Karpas-422 (cell line): ENCODE data around the gene FAM227B. TPM values are rescaled to one million over a fixed set of nuclear protein-coding genes. Genes with fewer than 3 reads are reported as not detected.
"Not testable (repeated sequence)": the region's sequence is repeated elsewhere in the genome, so short reads cannot be mapped to it uniquely, and the experiment has no call there.

Experiments
- DNase-seq: peaks from one replicate; pipeline ENCODE4 v3.0.0-alpha.2; 2015
- H2AFZ ChIP-seq: fragments of 200-600 bp; sonication (generic); 2 replicates; pipeline ENCODE4 v1.6.1; 2014; ENCODE audit warnings: antibody characterized with exemption, low read length, mixed read lengths
- H3K27ac ChIP-seq: fragments of 200-600 bp; sonication (generic); 2 replicates; pipeline ENCODE4 v1.5.1; 2014; ENCODE audit warnings: mild to moderate bottlenecking, low read length, moderate library complexity
- H3K27me3 ChIP-seq: fragments of 200-600 bp; sonication (generic); 2 replicates; pipeline ENCODE4 v1.6.1; 2014; ENCODE audit warnings: low read length, mixed read lengths
- H3K36me3 ChIP-seq: fragments of 200-600 bp; sonication (generic); 2 replicates; pipeline ENCODE4 v1.6.1; 2014; ENCODE audit warnings: low read length, mixed read lengths; ENCODE audit not compliant: insufficient read depth
- H3K4me1 ChIP-seq: fragments of 200-600 bp; sonication (generic); 2 replicates; pipeline ENCODE4 v1.6.1; 2014; ENCODE audit warnings: mild to moderate bottlenecking, low read length, mixed read lengths
- H3K4me2 ChIP-seq: fragments of 200-600 bp; sonication (generic); 2 replicates; pipeline ENCODE4 v1.6.1; 2014; ENCODE audit warnings: low read length, low read depth, mild to moderate bottlenecking; ENCODE audit not compliant: poor library complexity, severe bottlenecking
- H3K4me3 ChIP-seq: fragments of 200-600 bp; sonication (generic); 2 replicates; pipeline ENCODE4 v1.5.1; 2014; ENCODE audit warnings: mild to moderate bottlenecking, antibody characterized with exemption, low read length, mixed read lengths
- H3K79me2 ChIP-seq: fragments of 200-600 bp; sonication (generic); 2 replicates; pipeline ENCODE4 v1.6.1; 2014; ENCODE audit warnings: mild to moderate bottlenecking, low read length, mixed read lengths
- H3K9ac ChIP-seq: fragments of 200-600 bp; sonication (generic); 2 replicates; pipeline ENCODE4 v1.6.0; 2014; ENCODE audit warnings: low read length
- H3K9me2 ChIP-seq: fragments of 200-600 bp; sonication (generic), shearing (Covaris generic); replicated peaks from 2 replicates; pipeline ENCODE4 v1.6.0; 2014; ENCODE audit warnings: mild to moderate bottlenecking, low read length, moderate library complexity; ENCODE audit not compliant: insufficient read depth
- H3K9me3 ChIP-seq: fragments of 300-700, 200-600 bp; sonication (generic); 2 replicates; pipeline ENCODE4 v1.6.1; 2014; ENCODE audit warnings: low read length, mixed read lengths
- H4K20me1 ChIP-seq: fragments of 200-600 bp; sonication (generic); 2 replicates; pipeline ENCODE4 v1.6.1; 2014; ENCODE audit warnings: mild to moderate bottlenecking, antibody characterized with exemption, low read length, low read depth; ENCODE audit not compliant: insufficient read depth
- total RNA-seq: library from RNA; depleted of rRNA; stranded (reverse); fragments of >200 nt; shearing (Covaris generic); gene quantifications from 2 replicates; pipeline ENCODE4 v1.2.3, GENCODE V29; 2014; ENCODE audit warnings: low replicate concordance; rRNA removed

The FAM227B gene, protein sequence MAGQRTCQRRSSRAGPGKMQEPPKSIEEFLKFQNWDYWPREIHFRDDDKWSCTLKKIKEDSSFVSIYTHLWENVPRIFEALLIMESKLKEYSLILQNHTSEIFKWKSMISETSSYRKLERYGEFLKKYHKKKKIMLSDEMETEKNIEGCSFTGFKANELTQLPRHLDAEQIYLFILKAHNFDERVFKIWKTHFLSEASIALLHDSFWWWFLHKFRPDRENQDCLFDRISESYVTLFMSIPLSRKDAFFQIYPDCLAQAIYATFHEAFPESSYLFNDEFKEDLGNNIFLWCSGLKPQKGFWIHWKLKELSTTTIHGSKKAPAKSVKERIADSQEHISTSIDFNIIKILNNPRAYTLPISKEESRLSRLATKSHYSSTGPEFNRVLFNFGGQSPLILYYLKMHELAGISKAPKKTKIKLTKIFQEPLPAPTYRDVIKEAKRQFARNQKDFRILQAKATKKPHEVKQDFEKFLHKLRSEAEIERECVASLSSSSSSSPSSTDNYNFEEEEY
- total RNA-seq: 4.4 and 7.9 TPM in 2 replicates

DNA sequence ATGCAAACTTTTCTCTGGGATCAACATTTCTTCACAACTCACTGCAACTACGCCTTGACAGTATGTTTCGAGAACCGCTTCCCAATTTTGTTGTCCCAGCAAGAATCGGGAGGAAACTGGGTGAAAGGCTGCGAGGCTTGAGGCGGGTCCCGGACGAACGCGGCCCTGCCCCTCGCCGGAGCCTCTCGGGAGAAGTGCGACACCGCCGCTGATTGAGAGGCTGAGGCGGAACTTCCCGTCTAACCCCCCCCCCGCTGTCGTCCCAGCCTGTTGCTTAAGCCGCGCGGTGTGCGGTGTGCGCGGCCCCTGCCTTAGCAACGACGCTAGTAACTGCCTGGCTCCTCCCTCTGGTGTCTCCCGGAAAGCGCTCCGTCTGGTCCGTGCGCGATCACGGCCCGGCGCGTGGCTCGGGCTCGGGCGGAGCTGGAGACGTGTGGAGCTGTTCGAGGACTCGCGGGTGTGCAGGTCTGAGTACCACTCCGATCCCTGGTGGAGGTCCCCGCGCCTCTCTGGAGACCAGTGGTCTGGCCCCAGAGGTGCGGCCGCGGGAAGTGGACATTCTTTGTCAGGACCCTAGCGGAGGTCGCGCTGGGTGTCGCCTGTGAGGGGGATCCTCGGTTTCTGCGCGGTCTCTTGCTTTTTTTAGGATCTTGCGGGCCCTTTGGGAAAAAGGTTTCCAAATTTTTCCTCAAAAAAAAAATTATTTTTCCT, at the start of gene FAM227B, which contains the start of gene DTWD1:
TSS of gene FAM227B (minus strand) at position 161 of the 711 bp plus-strand sequence. CDS start 5,647 bp downstream, outside the sequence.
TSS of gene DTWD1 (plus strand) at position 391 of the 711 bp plus-strand sequence. CDS start 4,120 bp downstream, outside the sequence.
- Histone ChIP-seq H3K9me3 (peaks cover 7% of the 10 kb centered on the region; the same call in 1 of the 2 replicates), H3K9me2 (no peaks in the 10 kb centered on the region), H3K4me1 (peaks cover 20% of the 10 kb centered on the region), H4K20me1 (no peaks in the 10 kb centered on the region), H3K27ac (peak within 1 kb of the TSS; percentile 63), H3K79me2 (peaks cover 48% of the 10 kb centered on the region), H3K4me2 (peak within 1 kb of the TSS; percentile 80), H3K36me3 (peaks cover 32% of the 10 kb centered on the region), H3K9ac (peak within 1 kb of the TSS; percentile 82), H2AFZ (peak within 1 kb of the TSS; percentile 84), H3K4me3 (peak within 1 kb of the TSS; percentile 76), H3K27me3 (no peaks in the 10 kb centered on the region)
- DNase-seq: peak; percentile 99

GRCh38 chr15:49669288-49669687, 48.7 kb upstream of the FAM227B start:
- Histone ChIP-seq H3K4me1 (no peaks in the 10 kb centered on the region), H3K79me2 (no peaks in the 10 kb centered on the region), H3K27me3 (no peaks in the 10 kb centered on the region; the same call in 1 of the 2 replicates), H2AFZ (no peak overlapping the region), H3K9me2 (no peaks in the 10 kb centered on the region), H3K27ac (no peak overlapping the region), H4K20me1 (no peaks in the 10 kb centered on the region), H3K4me2 (no peak overlapping the region), H3K9ac (no peak overlapping the region), H3K36me3 (no peaks in the 10 kb centered on the region), H3K4me3 (no peak overlapping the region), H3K9me3 (no peaks in the 10 kb centered on the region)
- no peak for DNase-seq

DNA sequence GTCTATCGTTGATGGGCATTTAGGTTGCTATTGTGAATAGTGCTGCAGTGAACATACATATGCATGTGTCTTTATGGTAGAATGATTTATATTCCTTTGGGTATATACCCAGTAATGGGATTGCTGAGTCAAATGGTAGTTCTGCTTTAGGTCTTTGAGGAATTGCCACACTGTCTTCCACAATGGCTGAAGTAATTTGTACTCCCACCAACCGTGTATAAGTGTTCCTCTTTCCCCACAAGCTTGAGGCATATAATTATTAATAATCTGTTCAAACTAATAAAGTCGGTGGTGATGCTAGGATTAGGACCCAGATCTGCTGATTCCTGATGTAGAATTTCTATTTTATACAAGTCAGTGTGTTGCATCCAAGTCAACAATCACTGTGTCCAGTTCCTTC, 45.9 kb upstream of the FAM227B start:
- not testable (repeated sequence) for H3K79me2 ChIP-seq, H3K9ac ChIP-seq, H3K4me3 ChIP-seq, H3K27me3 ChIP-seq, H3K4me1 ChIP-seq, DNase-seq, H2AFZ ChIP-seq, H3K9me2 ChIP-seq, H3K9me3 ChIP-seq, H4K20me1 ChIP-seq, H3K36me3 ChIP-seq, H3K4me2 ChIP-seq, H3K27ac ChIP-seq

- Histone ChIP-seq H3K4me1 (no peaks in the 10 kb centered on the region), H3K79me2 (no peaks in the 10 kb centered on the region), H3K27me3 (no peaks in the 10 kb centered on the region), H3K9me2 (no peaks in the 10 kb centered on the region), H3K9me3 (no peaks in the 10 kb centered on the region), H3K9ac (no peak overlapping the region), H3K4me3 (no peak overlapping the region), H2AFZ (no peak overlapping the region), H3K4me2 (no peak overlapping the region), H3K27ac (no peak overlapping the region), H3K36me3 (no peaks in the 10 kb centered on the region), H4K20me1 (no peaks in the 10 kb centered on the region)
- DNase-seq: no peak
Observed at GRCh38 chr15:49664716-49665115, 44.1 kb upstream of the FAM227B start.

DNA sequence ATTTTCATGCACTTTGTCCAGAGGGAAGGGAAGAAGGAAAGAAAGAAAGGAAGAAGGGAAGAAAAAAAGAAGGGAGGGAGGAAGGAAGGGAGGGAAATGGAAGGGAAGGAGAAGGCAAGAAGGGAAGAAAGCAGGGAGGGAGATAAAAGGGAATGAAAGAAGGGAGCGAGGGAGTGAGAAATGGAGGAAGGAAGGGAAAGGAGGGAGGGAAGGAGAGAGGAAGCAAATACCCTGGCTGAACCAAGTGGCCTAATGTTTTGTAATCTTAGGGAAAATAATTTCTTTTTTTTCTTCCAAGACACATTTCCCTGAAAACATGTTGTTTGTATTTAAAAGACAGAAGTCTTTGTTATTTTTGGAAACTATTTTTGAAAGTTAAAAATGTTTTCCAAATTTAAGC, 36.1 kb upstream of the FAM227B start:
- Histone ChIP-seq H3K9me2 (no peaks in the 10 kb centered on the region), H3K4me1 (no peaks in the 10 kb centered on the region), H3K4me2 (no peak overlapping the region), H4K20me1 (no peaks in the 10 kb centered on the region), H3K4me3 (no peak overlapping the region), H3K9me3 (no peaks in the 10 kb centered on the region), H3K27ac (no peak overlapping the region), H3K36me3 (no peaks in the 10 kb centered on the region), H3K27me3 (no peaks in the 10 kb centered on the region), H2AFZ (no peak overlapping the region), H3K79me2 (no peaks in the 10 kb centered on the region), H3K9ac (no peak overlapping the region)
- DNase-seq: no peak

DNA sequence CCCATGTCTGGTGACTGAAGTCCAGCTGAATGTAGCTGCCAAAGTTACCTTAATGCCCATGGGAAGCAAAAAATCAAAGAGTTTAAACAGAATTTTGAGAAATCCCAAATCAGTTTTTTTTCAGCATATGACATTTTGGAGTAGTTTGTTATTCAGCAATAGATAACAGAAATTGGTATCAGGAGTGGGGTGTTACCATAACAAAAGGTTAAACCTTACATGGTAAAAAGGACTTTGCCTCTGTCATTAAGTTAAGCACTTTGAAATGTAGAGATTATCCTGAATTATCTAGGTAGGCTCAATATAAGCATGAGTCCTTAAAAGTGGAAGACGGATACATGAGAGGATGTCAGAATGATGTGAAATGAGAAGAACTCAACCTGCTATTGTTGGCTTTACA, 32.3 kb upstream of the FAM227B start:
- Histone ChIP-seq H3K9me2 (no peaks in the 10 kb centered on the region), H2AFZ (no peak overlapping the region), H3K4me1 (no peaks in the 10 kb centered on the region), H3K27ac (no peak overlapping the region), H3K4me3 (no peak overlapping the region), H3K79me2 (no peaks in the 10 kb centered on the region), H3K27me3 (no peaks in the 10 kb centered on the region), H4K20me1 (no peaks in the 10 kb centered on the region), H3K4me2 (no peak overlapping the region), H3K9ac (no peak overlapping the region), H3K9me3 (no peaks in the 10 kb centered on the region), H3K36me3 (no peaks in the 10 kb centered on the region)
- no peak for DNase-seq

GRCh38 chr15:49650676-49651075, 30.1 kb upstream of the FAM227B start:
- no peaks in the 10 kb centered on the region for H3K79me2 ChIP-seq
- no peak overlapping the region for H3K27ac ChIP-seq
- H4K20me1 ChIP-seq: no peaks in the 10 kb centered on the region
- H3K4me1 ChIP-seq: no peaks in the 10 kb centered on the region
- no peak overlapping the region for H3K9ac ChIP-seq
- H3K4me2 ChIP-seq: no peak overlapping the region
- no peaks in the 10 kb centered on the region for H3K27me3 ChIP-seq
- no peaks in the 10 kb centered on the region for H3K9me2 ChIP-seq
- no peak for DNase-seq
- no peak overlapping the region for H2AFZ ChIP-seq
- no peaks in the 10 kb centered on the region for H3K36me3 ChIP-seq
- no peaks in the 10 kb centered on the region for H3K9me3 ChIP-seq
- no peak overlapping the region for H3K4me3 ChIP-seq

DNA sequence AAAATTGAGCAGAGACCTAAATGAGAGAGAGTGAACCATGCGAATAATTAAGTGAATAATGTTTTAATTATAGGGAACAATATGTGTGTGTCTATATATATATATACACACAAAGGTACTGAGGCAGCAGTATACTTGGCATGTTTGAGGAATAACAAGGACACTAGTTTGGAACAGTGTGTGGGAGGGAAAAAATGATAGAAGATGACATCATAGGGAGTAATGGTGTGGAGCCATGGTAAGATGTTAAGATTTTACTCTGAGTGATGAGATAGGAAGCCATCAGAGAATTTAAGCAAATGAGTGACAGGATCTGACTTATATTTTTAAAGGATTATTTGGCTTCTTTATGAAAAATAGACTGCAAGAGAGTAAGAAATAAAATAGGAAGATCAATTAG, 29.4 kb upstream of the FAM227B start:
- no peak overlapping the region for H3K4me3 ChIP-seq
- H3K9me3 ChIP-seq: no peaks in the 10 kb centered on the region
- H3K9me2 ChIP-seq: no peaks in the 10 kb centered on the region
- H4K20me1 ChIP-seq: no peaks in the 10 kb centered on the region
- no peak overlapping the region for H3K9ac ChIP-seq
- H3K4me2 ChIP-seq: no peak overlapping the region
- no peaks in the 10 kb centered on the region for H3K4me1 ChIP-seq
- DNase-seq: no peak
- no peak overlapping the region for H2AFZ ChIP-seq
- no peaks in the 10 kb centered on the region for H3K79me2 ChIP-seq
- no peak overlapping the region for H3K27ac ChIP-seq
- H3K27me3 ChIP-seq: no peaks in the 10 kb centered on the region
- no peaks in the 10 kb centered on the region for H3K36me3 ChIP-seq
